Measurements from ENCODE around the gene SLC47A2.

DNA sequence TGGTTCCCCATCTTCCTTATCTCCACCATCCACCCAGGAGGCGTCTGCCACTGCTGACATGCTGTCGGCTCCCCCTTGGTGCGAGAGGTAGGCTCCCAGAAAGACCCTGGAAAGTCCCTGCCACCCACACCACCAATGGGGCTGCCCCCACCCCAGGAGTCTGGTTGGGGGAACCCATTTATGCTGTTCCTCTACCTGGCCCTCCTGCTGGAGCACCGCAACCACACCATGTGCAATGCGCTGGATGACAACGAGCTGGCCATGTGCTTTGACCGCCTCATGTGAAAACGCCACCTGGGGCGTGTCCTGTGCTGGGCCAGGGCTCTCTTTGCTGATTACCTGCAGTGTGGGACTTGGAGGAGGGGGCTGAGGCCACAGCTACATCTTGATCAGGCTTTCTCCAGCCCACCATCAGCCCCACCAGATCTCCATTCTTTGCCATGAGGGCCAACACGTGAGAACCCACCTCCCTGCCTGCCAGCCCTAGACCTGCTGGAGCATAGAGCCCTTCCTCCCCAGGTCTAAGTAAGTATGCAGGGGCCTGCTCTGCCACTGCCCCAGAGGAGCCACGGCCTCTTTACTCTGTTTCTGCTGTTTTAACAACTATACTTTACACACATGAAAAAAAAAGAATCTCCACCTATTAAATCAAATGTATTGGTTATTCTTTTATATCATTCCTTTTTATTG, 39.6 kb upstream of the SLC47A2 start:
- TF ChIP-seq POLR2AphosphoS5 (IDR thresholded peaks at IDR 0.05), result no peak
- no peak for TF ChIP-seq POLR2A (IDR thresholded peaks at IDR 0.05)
- TF ChIP-seq, protein P1, sequence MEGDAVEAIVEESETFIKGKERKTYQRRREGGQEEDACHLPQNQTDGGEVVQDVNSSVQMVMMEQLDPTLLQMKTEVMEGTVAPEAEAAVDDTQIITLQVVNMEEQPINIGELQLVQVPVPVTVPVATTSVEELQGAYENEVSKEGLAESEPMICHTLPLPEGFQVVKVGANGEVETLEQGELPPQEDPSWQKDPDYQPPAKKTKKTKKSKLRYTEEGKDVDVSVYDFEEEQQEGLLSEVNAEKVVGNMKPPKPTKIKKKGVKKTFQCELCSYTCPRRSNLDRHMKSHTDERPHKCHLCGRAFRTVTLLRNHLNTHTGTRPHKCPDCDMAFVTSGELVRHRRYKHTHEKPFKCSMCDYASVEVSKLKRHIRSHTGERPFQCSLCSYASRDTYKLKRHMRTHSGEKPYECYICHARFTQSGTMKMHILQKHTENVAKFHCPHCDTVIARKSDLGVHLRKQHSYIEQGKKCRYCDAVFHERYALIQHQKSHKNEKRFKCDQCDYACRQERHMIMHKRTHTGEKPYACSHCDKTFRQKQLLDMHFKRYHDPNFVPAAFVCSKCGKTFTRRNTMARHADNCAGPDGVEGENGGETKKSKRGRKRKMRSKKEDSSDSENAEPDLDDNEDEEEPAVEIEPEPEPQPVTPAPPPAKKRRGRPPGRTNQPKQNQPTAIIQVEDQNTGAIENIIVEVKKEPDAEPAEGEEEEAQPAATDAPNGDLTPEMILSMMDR (IDR thresholded peaks at IDR 0.05), result no peak
